Hindlimb muscle (tissue), 1 donor: ENCODE data around the gene KRTAP9-7. TPM values are rescaled to one million over a fixed set of nuclear protein-coding genes. Genes with fewer than 3 reads are reported as not detected.
"Not testable (repeated sequence)": the region's sequence is repeated elsewhere in the genome, so short reads cannot be mapped to it uniquely, and the experiment has no call there.

Source experiments
- DNase-seq: peaks from one replicate; pipeline ENCODE4 v3.0.0-alpha.2; 2013
- polyA plus RNA-seq: library from polyadenylated mRNA; unstranded; fragments of 120-200 nt; gene quantifications from one replicate; pipeline ENCODE4 v1.2.1, GENCODE V29; 2013; ENCODE audit not compliant: insufficient read length

KRTAP9-7 gene
- not detected for polyA plus RNA-seq

DNA sequence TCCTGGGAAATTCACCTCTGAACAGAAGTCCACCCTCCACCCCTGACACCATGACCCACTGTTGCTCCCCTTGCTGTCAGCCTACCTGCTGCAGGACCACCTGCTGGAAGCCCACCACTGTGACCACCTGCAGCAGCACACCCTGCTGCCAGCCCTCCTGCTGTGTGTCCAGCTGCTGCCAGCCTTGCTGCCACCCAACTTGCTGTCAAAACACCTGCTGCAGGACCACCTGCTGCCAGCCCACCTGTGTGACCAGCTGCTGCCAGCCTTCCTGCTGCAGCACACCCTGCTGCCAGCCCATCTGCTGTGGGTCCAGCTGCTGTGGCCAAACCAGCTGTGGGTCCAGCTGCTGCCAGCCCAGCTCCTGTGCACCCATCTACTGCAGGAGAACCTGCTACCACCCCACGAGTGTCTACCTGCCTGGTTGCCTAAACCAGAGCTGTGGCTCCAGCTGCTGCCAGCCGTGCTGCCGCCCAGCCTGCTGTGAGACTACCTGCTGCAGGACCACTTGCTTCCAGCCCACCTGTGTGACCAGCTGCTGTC lies at the start of gene KRTAP9-7:
TSS of gene KRTAP9-7 (plus strand) at position 51 of the 543 bp plus-strand sequence. CDS start at position 51, 0 bp downstream.
- DNase-seq: not testable (repeated sequence)

- no peak for DNase-seq
Observed at GRCh38 chr17:41226051-41226450, 49.4 kb upstream of the KRTAP9-7 start.

GRCh38 chr17:41226598-41227095 lies 48.9 kb upstream of the KRTAP9-7 start, which contains the start of gene KRTAP9-2:
KRTAP9-2 (plus strand) TSS chr17:41226648; CDS start chr17:41226655, 7 bp downstream.
- DNase-seq: not testable (repeated sequence)

- no peak for DNase-seq
Observed at GRCh38 chr17:41230094-41230493, 45.4 kb upstream of the KRTAP9-7 start.

- DNase-seq: no peak
Observed at GRCh38 chr17:41231731-41232130, 43.8 kb upstream of the KRTAP9-7 start.

GRCh38 chr17:41232399-41233105 lies 42.9 kb upstream of the KRTAP9-7 start, which contains the start of gene KRTAP9-3:
KRTAP9-3 (plus strand) TSS chr17:41232449; CDS start chr17:41232502, 53 bp downstream.
- not testable (repeated sequence) for DNase-seq

GRCh38 chr17:41237116-41237515 lies 38.4 kb upstream of the KRTAP9-7 start:
- DNase-seq: not testable (repeated sequence)

DNA sequence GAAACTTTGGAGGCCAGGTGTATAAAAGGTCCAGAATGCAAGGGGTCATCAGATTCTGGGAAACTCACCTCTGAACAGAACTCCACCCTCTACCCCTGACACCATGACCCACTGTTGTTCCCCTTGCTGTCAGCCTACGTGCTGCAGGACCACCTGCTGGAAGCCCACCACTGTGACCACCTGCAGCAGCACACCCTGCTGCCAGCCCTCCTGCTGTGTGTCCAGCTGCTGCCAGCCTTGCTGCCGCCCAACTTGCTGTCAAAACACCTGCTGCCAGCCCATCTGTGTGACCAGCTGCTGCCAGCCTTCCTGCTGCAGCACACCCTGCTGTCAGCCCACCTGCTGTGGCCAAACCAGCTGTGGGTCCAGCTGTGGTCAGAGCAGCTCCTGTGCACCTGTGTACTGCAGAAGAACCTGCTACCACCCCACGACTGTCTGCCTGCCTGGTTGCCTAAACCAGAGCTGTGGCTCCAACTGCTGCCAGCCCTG lies 37.5 kb upstream of the KRTAP9-7 start, which contains the start of gene KRTAP9-8:
TSS of gene KRTAP9-8 (plus strand) at position 51 of the 489 bp plus-strand sequence. CDS start at position 104, 53 bp downstream.
- DNase-seq: not testable (repeated sequence)

DNA sequence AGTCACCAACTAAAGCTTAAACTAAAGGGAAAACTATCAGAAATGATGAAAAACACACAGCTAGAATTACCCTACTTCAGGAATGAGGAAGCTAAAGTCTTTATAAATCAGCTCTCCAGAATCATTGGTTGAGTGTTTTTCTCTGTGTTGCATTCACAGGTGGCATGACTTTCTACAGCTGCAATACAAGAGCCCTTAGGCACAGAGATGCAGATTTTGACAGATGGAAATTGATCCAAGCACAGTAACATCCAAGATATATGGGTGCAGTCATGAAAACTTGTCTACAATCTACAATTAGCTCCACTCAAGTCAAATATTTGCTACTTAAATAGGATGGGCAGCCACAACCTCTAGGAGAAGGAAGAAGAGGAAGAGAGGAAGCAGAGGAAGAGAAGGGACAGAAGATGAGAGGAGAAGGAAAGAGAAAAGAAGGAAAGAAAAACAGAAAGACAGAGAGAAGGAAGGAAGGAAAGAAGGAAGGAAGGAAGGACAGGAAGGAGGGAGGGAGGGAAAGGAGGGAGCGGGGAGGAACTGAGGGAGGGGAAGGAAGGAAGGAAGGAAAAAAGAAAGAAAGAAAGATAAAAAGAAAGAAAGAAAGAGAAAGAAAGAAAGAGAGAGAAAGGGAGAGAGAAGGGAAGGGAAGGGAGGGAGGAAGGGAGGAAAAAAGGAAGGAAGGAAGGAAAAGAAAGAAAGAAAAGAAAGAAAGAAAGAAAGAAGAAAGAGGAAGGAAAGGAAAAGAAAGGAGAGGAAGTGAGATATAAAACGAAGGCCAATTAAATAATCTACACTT lies 28.3 kb upstream of the KRTAP9-7 start:
- DNase-seq: not testable (repeated sequence)

- not testable (repeated sequence) for DNase-seq
Observed at GRCh38 chr17:41249637-41250240, 25.8 kb upstream of the KRTAP9-7 start, which contains the start of gene KRTAP9-4. KRTAP9-4 (plus strand) TSS chr17:41249687; CDS start chr17:41249721, 34 bp downstream.

DNA sequence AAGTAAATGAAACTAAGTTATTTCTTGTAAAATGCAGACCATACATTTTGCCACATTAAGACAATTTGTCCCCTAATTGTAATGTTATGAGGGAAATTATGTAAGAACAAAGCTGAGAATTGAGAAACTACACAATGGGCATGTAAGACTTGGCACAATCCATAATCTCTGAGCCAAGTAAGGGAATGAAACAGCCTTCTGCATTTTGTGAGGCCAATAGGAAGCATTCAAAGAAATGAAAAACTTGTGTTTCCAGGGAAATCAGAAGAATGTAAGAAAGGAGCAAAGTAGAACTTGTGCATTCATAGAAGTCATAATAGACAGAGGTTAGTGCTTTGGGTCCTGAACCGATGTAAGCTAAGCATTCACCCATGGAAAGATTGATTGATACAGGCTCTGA lies 24.2 kb upstream of the KRTAP9-7 start:
- DNase-seq: no peak

- no peak for DNase-seq
Observed at GRCh38 chr17:41254861-41255260, 20.6 kb upstream of the KRTAP9-7 start.

DNA sequence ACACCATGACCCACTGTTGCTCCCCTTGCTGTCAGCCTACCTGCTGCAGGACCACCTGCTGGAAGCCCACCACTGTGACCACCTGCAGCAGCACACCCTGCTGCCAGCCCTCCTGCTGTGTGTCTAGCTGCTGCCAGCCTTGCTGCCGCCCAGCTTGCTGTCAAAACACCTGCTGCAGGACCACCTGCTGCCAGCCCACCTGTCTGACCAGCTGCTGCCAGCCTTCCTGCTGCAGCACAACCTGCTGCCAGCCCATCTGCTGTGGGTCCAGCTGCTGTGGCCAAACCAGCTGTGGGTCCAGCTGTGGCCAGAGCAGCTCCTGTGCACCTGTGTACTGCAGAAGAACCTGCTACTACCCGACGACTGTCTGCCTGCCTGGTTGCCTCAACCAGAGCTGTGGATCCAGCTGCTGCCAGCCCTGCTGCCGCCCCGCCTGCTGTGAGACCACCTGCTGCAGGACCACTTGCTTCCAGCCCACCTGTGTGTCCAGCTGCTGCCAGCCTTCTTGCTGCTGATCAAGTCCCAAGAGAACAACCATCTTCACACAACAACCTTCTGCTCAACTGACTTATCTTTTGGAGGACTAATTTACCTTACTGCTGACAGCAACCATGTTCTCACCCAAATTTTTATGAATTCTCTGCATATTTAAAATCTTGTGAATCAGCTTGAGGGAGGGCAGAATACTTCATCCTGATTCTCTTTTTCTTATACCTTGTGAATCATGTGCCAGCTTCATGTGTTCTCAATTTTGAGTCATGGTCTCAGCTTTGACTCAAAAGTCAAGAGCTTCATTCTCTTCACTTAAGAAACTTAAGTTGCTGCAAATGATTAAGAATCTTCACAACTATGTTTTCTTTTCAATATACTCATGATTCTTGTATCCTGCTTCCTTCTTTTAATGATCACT lies 19.9 kb upstream of the KRTAP9-7 start, which contains the start of gene KRTAP9-9:
TSS of gene KRTAP9-9 (plus strand) at position 4 of the 910 bp plus-strand sequence.
- not testable (repeated sequence) for DNase-seq

DNA sequence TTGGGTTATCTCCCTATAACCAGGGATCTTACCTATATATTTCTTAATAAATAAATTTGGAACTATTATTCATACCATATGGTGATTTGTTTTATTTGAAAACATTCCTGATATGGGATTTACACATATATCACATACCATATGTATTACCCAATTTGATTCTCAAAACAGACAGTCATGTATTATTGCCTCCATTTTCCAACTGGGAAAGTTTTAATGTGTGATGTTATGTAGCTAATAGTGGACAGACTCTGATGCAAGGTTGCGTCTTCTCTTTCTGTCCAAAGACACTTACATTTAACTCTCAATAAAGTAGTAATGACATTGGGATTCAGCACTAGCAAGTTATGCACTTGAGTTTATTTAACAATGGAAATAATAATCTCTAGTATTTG lies 19.2 kb upstream of the KRTAP9-7 start:
- DNase-seq: no peak

DNA sequence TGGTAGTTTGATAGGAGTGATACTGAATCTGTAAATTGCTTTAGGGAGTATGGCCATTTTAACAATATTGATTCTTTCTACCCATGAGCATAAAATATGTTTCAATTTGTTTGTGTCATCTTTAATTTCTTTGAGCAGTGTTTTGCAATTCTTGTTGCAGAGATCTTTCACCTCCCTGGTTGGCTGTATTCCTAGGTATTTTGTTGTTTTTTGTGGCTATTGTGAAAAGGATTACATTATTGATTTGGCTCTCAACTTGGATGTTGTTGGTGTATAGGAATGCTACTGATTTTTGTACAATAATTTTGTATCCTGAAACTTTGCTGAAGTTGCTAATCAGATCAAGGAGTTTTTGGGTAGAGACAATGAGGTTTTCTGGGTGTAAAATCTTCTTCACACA lies 17.1 kb upstream of the KRTAP9-7 start:
- DNase-seq: no peak

DNA sequence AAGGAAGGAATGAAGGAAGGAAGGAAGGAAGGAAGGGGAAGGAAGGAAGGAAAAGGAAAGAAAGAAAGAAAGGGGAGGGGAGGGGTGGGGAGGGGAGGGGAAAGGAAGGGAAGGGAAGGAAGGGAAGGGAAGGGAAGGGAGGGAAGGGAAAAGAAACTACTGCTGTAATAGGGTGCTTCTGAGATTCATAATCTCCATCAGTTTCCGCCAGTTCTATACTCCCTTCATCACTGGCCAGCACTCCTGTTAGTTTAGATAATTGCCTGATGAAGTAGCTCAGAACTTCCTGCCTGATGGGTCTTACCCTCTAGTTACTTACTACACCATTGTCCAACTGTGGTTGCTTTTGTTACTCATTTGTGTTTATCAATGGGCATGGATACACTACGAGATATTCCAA lies 12.3 kb upstream of the KRTAP9-7 start:
- DNase-seq: no peak

DNA sequence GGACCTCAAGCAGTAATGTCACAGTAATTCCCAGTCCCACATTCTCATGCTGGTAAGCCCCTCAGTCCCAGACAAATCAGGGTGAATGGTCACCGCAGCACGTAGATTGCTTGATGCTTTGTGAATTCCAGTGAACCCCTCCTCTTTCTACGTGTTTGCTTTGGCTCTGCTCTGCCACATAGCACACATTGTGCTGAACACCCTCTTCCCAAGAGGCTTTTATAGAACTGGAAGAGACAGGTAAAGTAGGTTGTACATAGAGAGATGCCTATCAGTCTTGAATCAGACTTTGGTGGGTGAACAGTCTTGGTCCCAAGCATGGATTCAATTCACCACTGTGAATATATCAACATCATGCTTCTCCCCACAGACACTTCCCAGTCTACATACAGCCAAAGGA lies 10.9 kb upstream of the KRTAP9-7 start:
- no peak for DNase-seq

DNA sequence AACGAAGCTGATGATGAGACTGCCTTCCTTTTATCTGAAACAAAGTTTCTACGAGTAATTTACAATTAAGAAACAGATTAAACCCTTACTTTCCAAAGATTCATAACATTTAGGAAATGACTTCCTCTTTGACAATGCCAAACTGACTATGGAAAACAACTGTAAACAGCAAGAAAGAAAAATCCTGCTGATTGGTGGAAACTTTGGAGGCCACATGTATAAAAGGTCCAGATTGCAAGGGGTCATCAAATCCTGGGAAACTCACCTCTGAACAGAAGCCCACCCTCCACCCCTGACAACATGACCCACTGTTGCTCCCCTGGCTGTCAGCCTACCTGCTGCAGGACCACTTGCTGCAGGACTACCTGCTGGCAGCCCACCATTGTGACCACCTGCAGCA lies 10.4 kb upstream of the KRTAP9-7 start, which contains the start of gene KRTAP9-6:
TSS of gene KRTAP9-6 (plus strand) at position 301 of the 400 bp plus-strand sequence. CDS start at position 301, 0 bp downstream.
- no peak for DNase-seq

GRCh38 chr17:41267711-41268110 lies 7.8 kb upstream of the KRTAP9-7 start:
- DNase-seq: no peak

DNA sequence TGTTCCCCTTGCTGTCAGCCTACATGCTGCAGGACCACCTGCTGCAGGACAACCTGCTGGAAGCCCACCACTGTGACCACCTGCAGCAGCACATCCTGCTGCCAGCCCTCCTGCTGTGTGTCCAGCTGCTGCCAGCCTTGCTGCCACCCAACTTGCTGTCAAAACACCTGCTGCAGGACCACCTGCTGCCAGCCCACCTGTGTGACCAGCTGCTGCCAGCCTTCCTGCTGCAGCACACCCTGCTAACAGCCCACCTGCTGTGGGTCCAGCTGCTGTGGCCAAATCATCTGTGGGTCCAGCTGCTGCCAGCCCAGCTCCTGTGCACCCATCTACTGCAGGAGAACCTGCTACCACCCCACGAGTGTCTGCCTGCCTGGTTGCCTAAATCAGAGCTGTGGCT lies 4.2 kb upstream of the KRTAP9-7 start:
- DNase-seq: not testable (repeated sequence)

GRCh38 chr17:41271858-41272257 lies 3.6 kb upstream of the KRTAP9-7 start:
- no peak for DNase-seq
